HepG2 (cell line): ENCODE measurements around the gene IFNLR1. TPM values are rescaled to one million over a fixed set of nuclear protein-coding genes. Genes with fewer than 3 reads are reported as not detected.

ENCODE experiments used
- AFF4 ChIP-seq: sonication (generic); formaldehyde crosslinking; IDR thresholded peaks from 2 replicates; pipeline ENCODE4 v1.4.0; 2020; ENCODE audit warnings: missing genetic modification reagents
- CBX2 ChIP-seq, 2 experiments: fragments of 200-600 bp in 1 of 2; sonication (generic); formaldehyde crosslinking in 1 of 2; IDR thresholded peaks; 2 replicates each; pipeline versions ENCODE4 v1.7.0 to v1.8.1; 2018 to 2022; ENCODE audit warnings: low read depth in 2 of 2, low read length in 1 of 2, mild to moderate bottlenecking in 1 of 2, missing genetic modification reagents in 1 of 2
- FOXP1 ChIP-seq, 2 experiments: fragments of 450-650 bp in 1 of 2; IDR thresholded peaks; 2 replicates each; pipeline ENCODE4 v1.6.1; 2017 to 2018; ENCODE audit warnings: antibody characterized with exemption in 1 of 2
- GABPB1 ChIP-seq: IDR thresholded peaks from 2 replicates; pipeline ENCODE4 v1.6.1; 2016; ENCODE audit warnings: mild to moderate bottlenecking, missing genetic modification reagents, moderate library complexity, missing compliant biosample characterization
- GLMP ChIP-seq: sonication (generic); formaldehyde crosslinking; IDR thresholded peaks from 2 replicates; pipeline ENCODE4 v1.9.0; 2021; ENCODE audit warnings: missing genetic modification reagents, mild to moderate bottlenecking, borderline replicate concordance
- HINFP ChIP-seq: sonication (generic); formaldehyde crosslinking; IDR thresholded peaks from 2 replicates; pipeline ENCODE4 v1.4.0; 2020; ENCODE audit warnings: low read depth, mild to moderate bottlenecking, missing genetic modification reagents
- HMGXB4 ChIP-seq, 2 experiments: sonication (generic) in 1 of 2; formaldehyde crosslinking in 1 of 2; IDR thresholded peaks; 2 replicates each; pipeline versions ENCODE4 v1.4.0 to v1.6.1; 2018 to 2020; ENCODE audit warnings: missing genetic modification reagents in 2 of 2, borderline replicate concordance in 1 of 2, low read depth in 1 of 2, mild to moderate bottlenecking in 1 of 2, missing biosample characterization in 1 of 2
- NCOA1 ChIP-seq: sonication (generic); formaldehyde crosslinking; IDR thresholded peaks from 2 replicates; pipeline ENCODE4 v1.9.0; 2021; ENCODE audit warnings: missing genetic modification reagents
- NFE2 ChIP-seq: sonication (generic); formaldehyde crosslinking; IDR thresholded peaks from 2 replicates; pipeline ENCODE4 v1.4.0; 2020; ENCODE audit warnings: missing genetic modification reagents
- PHF5A ChIP-seq: IDR thresholded peaks from one replicate; pipeline ENCODE4 v1.6.1; 2018; ENCODE audit warnings: low read depth, missing genetic modification reagents; ENCODE audit not compliant: unreplicated experiment
- ZNF263 ChIP-seq: sonication (generic); formaldehyde crosslinking; IDR thresholded peaks from 2 replicates; pipeline ENCODE4 v1.4.0; 2020; ENCODE audit warnings: missing genetic modification reagents
- ZNF589 ChIP-seq: sonication (generic); formaldehyde crosslinking; conservative IDR thresholded peaks from 2 replicates; pipeline ENCODE4 v1.8.0; 2022; ENCODE audit warnings: mild to moderate bottlenecking, moderate library complexity, missing genetic modification reagents
- ZNF639 ChIP-seq: conservative IDR thresholded peaks from 2 replicates; pipeline ENCODE4 v1.6.1; 2018; ENCODE audit warnings: missing genetic modification reagents
- ZNF720 ChIP-seq: sonication (generic); formaldehyde crosslinking; IDR thresholded peaks from 2 replicates; pipeline ENCODE4 v1.4.0; 2020; ENCODE audit warnings: missing genetic modification reagents
- polyA plus RNA-seq, 8 experiments: library from polyadenylated mRNA; depleted of rRNA in 3 of 8; stranded (reverse) in 7 of 8; unstranded in 1 of 8; fragments of >200 nt; fragmentation: Illumina TruSeq in 4 of 8; extraction: Trizol in 4 of 8; gene quantifications; 2 replicates each; pipeline versions ENCODE4 v1.2.1 to v1.2.3, GENCODE V29; 2011 to 2016; ENCODE audit warnings: low read depth in 4 of 8, missing spikeins in 1 of 8, mixed read lengths in 1 of 8; ENCODE audit not compliant: insufficient read depth in 1 of 8
- total RNA-seq, 5 experiments: library from RNA; depleted of rRNA; stranded (reverse); fragments of >200 nt; fragmentation: Illumina TruSeq; extraction: Trizol; gene quantifications; 2 replicates each; pipeline ENCODE4 v1.2.3, GENCODE V29; 2016; ENCODE audit warnings: low read depth in 1 of 5
- TF ChIP-seq, protein P1 (sequence below): sonication (generic); formaldehyde crosslinking; IDR thresholded peaks from 2 replicates; pipeline ENCODE4 v1.8.0; 2022; ENCODE audit warnings: low read depth, missing genetic modification reagents

Gene IFNLR1
- total and polyA plus RNA-seq, 2 of the 13 experiments (the other 11 are each of a cell fraction or from before 2014, with no cell fraction given): 3.8 to 8.5 TPM

- no peak for TF ChIP-seq ZNF720 (CRISPR knock-in tag)
- TF ChIP-seq NFE2: no peak
- 0 out of 2 replicates have a peak, but pooled peaks have one; percentile 13 for TF ChIP-seq ZNF263 (CRISPR knock-in tag)
- no peak for TF ChIP-seq AFF4 (CRISPR knock-in tag)
- 0 out of 2 replicates have a peak, but pooled peaks have one; percentile 78 for TF ChIP-seq NCOA1 (CRISPR knock-in tag)
- TF ChIP-seq, protein P1, sequence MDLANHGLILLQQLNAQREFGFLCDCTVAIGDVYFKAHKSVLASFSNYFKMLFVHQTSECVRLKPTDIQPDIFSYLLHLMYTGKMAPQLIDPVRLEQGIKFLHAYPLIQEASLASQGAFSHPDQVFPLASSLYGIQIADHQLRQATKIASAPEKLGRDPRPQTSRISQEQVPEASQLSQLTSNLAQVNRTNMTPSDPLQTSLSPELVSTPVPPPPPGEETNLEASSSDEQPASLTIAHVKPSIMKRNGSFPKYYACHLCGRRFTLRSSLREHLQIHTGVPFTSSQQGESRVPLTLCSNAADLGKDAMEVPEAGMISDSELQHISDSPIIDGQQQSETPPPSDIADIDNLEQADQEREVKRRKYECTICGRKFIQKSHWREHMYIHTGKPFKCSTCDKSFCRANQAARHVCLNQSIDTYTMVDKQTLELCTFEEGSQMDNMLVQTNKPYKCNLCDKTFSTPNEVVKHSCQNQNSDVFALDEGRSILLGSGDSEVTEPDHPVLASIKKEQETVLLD: no peak
- no peak for TF ChIP-seq ZNF639 (CRISPR knock-in tag)
- TF ChIP-seq PHF5A (CRISPR knock-in tag): no peak
- TF ChIP-seq ZNF589 (CRISPR knock-in tag): no peak
- TF ChIP-seq HMGXB4 (CRISPR knock-in tag; IDR thresholded peaks at IDR 0.05; ENCODE audit: borderline replicate concordance in 1 of 2, low read depth in 1 of 2): no peak
- no peak for TF ChIP-seq HINFP (CRISPR knock-in tag)
- TF ChIP-seq FOXP1 (IDR thresholded peaks at IDR 0.05): no peak
- peak; percentile 94 for TF ChIP-seq FOXP1 (CRISPR knock-in tag; IDR thresholded peaks at IDR 0.05)
- no peak for TF ChIP-seq GLMP (CRISPR knock-in tag)
- TF ChIP-seq CBX2 (IDR thresholded peaks at IDR 0.05; ENCODE audit: low read depth, low read length): no peak
- no peak for TF ChIP-seq CBX2 (CRISPR knock-in tag; IDR thresholded peaks at IDR 0.05; ENCODE audit: low read depth)
- TF ChIP-seq GABPB1: peak; percentile 61; the same call in 1 of the 2 replicates
Measured at GRCh38 chr1:24118410-24119242, 68.5 kb downstream of the IFNLR1 start (continued).
